OCI-LY3 (cell line): ENCODE data around the gene BEAN1.

ENCODE experiments used
- CTCF ChIP-seq: fragments of 200-600, 300-600 bp; sonication (generic); IDR thresholded peaks from 2 replicates; pipeline ENCODE4 v1.5.1; 2014; ENCODE audit warnings: antibody characterized with exemption, low read length, low read depth
- EZH2phosphoT487 ChIP-seq: fragments of 200-600 bp; shearing (Covaris generic); IDR thresholded peaks from 2 replicates; pipeline ENCODE4 v1.6.1; 2018; ENCODE audit warnings: antibody characterized with exemption, mixed run types, low read depth

- TF ChIP-seq CTCF: no peak
- TF ChIP-seq EZH2phosphoT487: no peak
Observed at GRCh38 chr16:66454751-66455150, 27.7 kb downstream of the BEAN1 start.
